ENCODE data around the gene FBXO8.
"Not testable (repeated sequence)": the region's sequence is repeated elsewhere in the genome, so short reads cannot be mapped to it uniquely, and the experiment has no call there.

FBXO8 gene
- 13.3 to 33.8 (median 18.3) reads per million in 3 experiments for total RNA-seq

GRCh38 chr4:174283507-174284471 lies at the start of gene FBXO8, which contains the start of gene CEP44:
TSS of gene FBXO8 (minus strand) at chr4:174283667. CDS start at chr4:174263092, 20,575 bp downstream.
TSS of gene CEP44 (plus strand) at chr4:174283911. CDS start at chr4:174299122, 15,211 bp downstream.
- DNase-seq: peak; percentile 76

GRCh38 chr4:174332741-174333493 lies 49.5 kb upstream of the FBXO8 start:
- DNase-seq: no peak

GRCh38 chr4:174324725-174325124 lies 41.3 kb upstream of the FBXO8 start:
- DNase-seq: no peak

GRCh38 chr4:174324236-174324635 lies 40.8 kb upstream of the FBXO8 start:
- DNase-seq: no peak

- no peak for DNase-seq
Observed at GRCh38 chr4:174320494-174321199, 37.2 kb upstream of the FBXO8 start.

- DNase-seq: peak; percentile 23
Observed at GRCh38 chr4:174318829-174319764, 35.6 kb upstream of the FBXO8 start.

- DNase-seq: no peak
Observed at GRCh38 chr4:174317531-174317930, 34.1 kb upstream of the FBXO8 start.

- DNase-seq: no peak
Observed at GRCh38 chr4:174316954-174317353, 33.5 kb upstream of the FBXO8 start.

GRCh38 chr4:174316546-174316945 lies 33.1 kb upstream of the FBXO8 start:
- DNase-seq: no peak

GRCh38 chr4:174314770-174315169 lies 31.3 kb upstream of the FBXO8 start:
- DNase-seq: no peak

GRCh38 chr4:174314274-174314673 lies 30.8 kb upstream of the FBXO8 start:
- DNase-seq: no peak

- DNase-seq: no peak
Observed at GRCh38 chr4:174312993-174313392, 29.5 kb upstream of the FBXO8 start.

- DNase-seq: no peak
Observed at GRCh38 chr4:174307694-174308093, 24.2 kb upstream of the FBXO8 start.

GRCh38 chr4:174305961-174306360 lies 22.5 kb upstream of the FBXO8 start:
- no peak for DNase-seq

- DNase-seq: no peak
Observed at GRCh38 chr4:174304664-174305063, 21.2 kb upstream of the FBXO8 start.

- no peak for DNase-seq
Observed at GRCh38 chr4:174303687-174304086, 20.2 kb upstream of the FBXO8 start.

GRCh38 chr4:174295142-174295541 lies 11.7 kb upstream of the FBXO8 start:
- DNase-seq: not testable (repeated sequence)

GRCh38 chr4:174294641-174295040 lies 11.2 kb upstream of the FBXO8 start:
- DNase-seq: not testable (repeated sequence)

GRCh38 chr4:174292473-174292872 lies 9.0 kb upstream of the FBXO8 start:
- no peak for DNase-seq

- no peak for DNase-seq
Observed at GRCh38 chr4:174286870-174287269, 3.4 kb upstream of the FBXO8 start.

GRCh38 chr4:174284487-174284886 lies 1.0 kb upstream of the FBXO8 start:
- DNase-seq: no peak
